GM23338 (cell line): ENCODE results near the gene CTDP1. TPM values are rescaled to one million over a fixed set of nuclear protein-coding genes. Genes with fewer than 3 reads are reported as not detected.

Experiments used
- ATAC-seq: fragments of 200-7000 bp; cut with Tn5 transposase; 3 replicates; pipeline ENCODE4 v1.9.1; 2020
- DNase-seq: peaks from one replicate; pipeline ENCODE4 v3.0.0-alpha.2; 2015; ENCODE audit warnings: low spot score
- H2AFZ ChIP-seq: fragments of 200-600 bp; sonication (generic); 2 replicates; pipeline ENCODE4 v1.8.0; 2016; ENCODE audit warnings: antibody characterized with exemption, mild to moderate bottlenecking, moderate library complexity
- H3F3A ChIP-seq: fragments of 200-600 bp; sonication (generic); replicated peaks from 2 replicates; pipeline ENCODE4 v1.8.0; 2017; ENCODE audit warnings: antibody characterized with exemption, mixed run types, low read depth
- H3K27ac ChIP-seq: fragments of 200-600 bp; sonication (generic); 2 replicates; pipeline ENCODE4 v1.6.1; 2016; ENCODE audit warnings: low read depth
- H3K27me3 ChIP-seq: fragments of 200-600 bp; sonication (generic); 2 replicates; pipeline ENCODE4 v1.8.0; 2016; ENCODE audit warnings: mild to moderate bottlenecking, mixed run types, moderate library complexity; ENCODE audit not compliant: insufficient read depth
- H3K36me3 ChIP-seq: fragments of 200-600 bp; sonication (generic); 2 replicates; pipeline ENCODE4 v1.8.0; 2016; ENCODE audit warnings: mild to moderate bottlenecking; ENCODE audit not compliant: insufficient read depth
- H3K4me1 ChIP-seq: fragments of 200-600 bp; sonication (generic); 2 replicates; pipeline ENCODE4 v1.8.0; 2016; ENCODE audit warnings: mild to moderate bottlenecking, moderate library complexity; ENCODE audit not compliant: insufficient read depth
- H3K4me2 ChIP-seq: fragments of 200-600 bp; sonication (generic); 2 replicates; pipeline ENCODE4 v1.7.1; 2017; ENCODE audit warnings: mixed run types
- H3K4me3 ChIP-seq: fragments of 200-600 bp; sonication (generic); 2 replicates; pipeline ENCODE4 v1.6.1; 2016; ENCODE audit warnings: mixed run types
- H3K79me2 ChIP-seq: fragments of 200-600 bp; sonication (generic); replicated peaks from 2 replicates; pipeline ENCODE4 v1.8.0; 2017; ENCODE audit warnings: mild to moderate bottlenecking; ENCODE audit not compliant: insufficient read depth
- H3K9me2 ChIP-seq: fragments of 200-600 bp; sonication (generic); 2 replicates; pipeline ENCODE4 v1.8.0; 2017; ENCODE audit not compliant: insufficient read depth
- H4K20me1 ChIP-seq: fragments of 200-600 bp; sonication (generic); replicated peaks from 2 replicates; pipeline ENCODE4 v1.8.0; 2017; ENCODE audit warnings: mild to moderate bottlenecking; ENCODE audit not compliant: insufficient read depth
- H3K27ac Mint-ChIP-seq: 2 replicates; pipeline ENCODE4 v1.8.0; 2020; ENCODE audit warnings: inconsistent platforms, mild to moderate bottlenecking, moderate library complexity, mixed read lengths
- H3K27me3 Mint-ChIP-seq: 3 replicates; pipeline ENCODE4 v1.8.0; 2022; ENCODE audit warnings: low read depth, mild to moderate bottlenecking, moderate library complexity, mixed read lengths, inconsistent platforms; ENCODE audit not compliant: insufficient read depth, poor library complexity
- H3K36me3 Mint-ChIP-seq: 3 replicates; pipeline ENCODE4 v1.8.0; 2021; ENCODE audit warnings: low read depth, mild to moderate bottlenecking, inconsistent platforms, moderate library complexity, mixed read lengths
- H3K4me1 Mint-ChIP-seq: 3 replicates; pipeline ENCODE4 v1.8.0; 2020; ENCODE audit warnings: mild to moderate bottlenecking, inconsistent platforms, mixed read lengths
- H3K4me3 Mint-ChIP-seq: 3 replicates; pipeline ENCODE4 v1.8.0; 2021; ENCODE audit warnings: moderate library complexity, mild to moderate bottlenecking, inconsistent platforms, mixed read lengths
- H3K9me3 Mint-ChIP-seq: 3 replicates; pipeline ENCODE4 v1.8.0; 2020; ENCODE audit warnings: moderate library complexity, mild to moderate bottlenecking, inconsistent platforms, mixed read lengths
- CTCF ChIP-seq, 2 experiments: fragments of 200-600 bp in 1 of 2; sonication (generic) in 1 of 2; conservative IDR thresholded peaks; 2 replicates each; pipeline versions ENCODE4 v1.5.1 to v1.6.1; 2016 to 2017; ENCODE audit warnings: antibody characterized with exemption in 2 of 2, low read depth in 2 of 2, mild to moderate bottlenecking in 2 of 2, moderate library complexity in 1 of 2
- EZH2phosphoT487 ChIP-seq: fragments of 200-600 bp; sonication (generic); IDR thresholded peaks from one replicate; pipeline ENCODE4 v1.8.1; 2018; ENCODE audit warnings: antibody characterized with exemption; ENCODE audit not compliant: unreplicated experiment
- JUNB ChIP-seq: IDR thresholded peaks from one replicate; pipeline ENCODE4 v1.6.1; 2016; ENCODE audit warnings: antibody characterized with exemption; ENCODE audit not compliant: unreplicated experiment
- NANOG ChIP-seq: IDR thresholded peaks from 2 replicates; pipeline ENCODE4 v1.6.1; 2016; ENCODE audit warnings: antibody characterized with exemption, borderline replicate concordance
- POLR2AphosphoS5 ChIP-seq: IDR thresholded peaks from 2 replicates; pipeline ENCODE4 v1.6.1; 2016; ENCODE audit warnings: antibody characterized with exemption, low read depth
- REST ChIP-seq: IDR thresholded peaks from one replicate; pipeline ENCODE4 v1.6.1; 2018; ENCODE audit warnings: antibody characterized with exemption; ENCODE audit not compliant: unreplicated experiment
- STAT1 ChIP-seq: IDR thresholded peaks from one replicate; pipeline ENCODE4 v1.6.1; 2016; ENCODE audit warnings: antibody characterized with exemption; ENCODE audit not compliant: unreplicated experiment
- ZNF114 ChIP-seq: fragments of 250-450 bp; sonication (Bioruptor Pico); IDR thresholded peaks from 2 replicates; pipeline ENCODE4 v1.5.0; 2020; ENCODE audit warnings: mild to moderate bottlenecking, moderate library complexity
- ZNF331 ChIP-seq: fragments of 250-450 bp; sonication (Bioruptor Pico); IDR thresholded peaks from 2 replicates; pipeline ENCODE4 v1.5.0; 2020; ENCODE audit warnings: low read depth, mild to moderate bottlenecking, moderate library complexity
- polyA plus RNA-seq: library from polyadenylated mRNA; unstranded; fragments of >200 nt; fragmentation: Nextera tagmentation; extraction: Ambion mirVana; gene quantifications from 2 replicates; pipeline ENCODE4 v1.2.1, GENCODE V29; 2016
- total RNA-seq: library from RNA; depleted of rRNA; stranded (reverse); fragments of >200 nt; shearing (Covaris generic); gene quantifications from 2 replicates; pipeline ENCODE4 v1.2.3, GENCODE V29; 2014
- TF ChIP-seq, protein P1 (sequence below): IDR thresholded peaks from 2 replicates; pipeline ENCODE4 v1.6.1; 2016; ENCODE audit warnings: antibody characterized with exemption

The CTDP1 gene
- total and polyA plus RNA-seq, 2 experiments from 2014 or later: 9.4 to 51.6 TPM

GRCh38 chr18:79800371-79801180 lies 121.0 kb downstream of the CTDP1 start:
- H3F3A ChIP-seq: no peaks in the 10 kb centered on the region
- 0 out of 2 replicates have a peak, but pooled peaks cover 3% of the 10 kb centered on the region for H4K20me1 ChIP-seq
- H3K4me2 ChIP-seq: no peak overlapping the region
- peaks cover 45% of the 10 kb centered on the region for H3K27me3 ChIP-seq
- no peak for DNase-seq
- no peak for TF ChIP-seq STAT1
- H3K9me2 ChIP-seq: no peaks in the 10 kb centered on the region
- Mint-ChIP-seq H3K36me3 (no peaks in the 10 kb centered on the region; the same call in 2 of the 3 replicates), H3K9me3 (no peaks in the 10 kb centered on the region), H3K4me1 (peaks cover 10% of the 10 kb centered on the region), H3K27me3 (peaks cover 36% of the 10 kb centered on the region), H3K27ac (no peak overlapping the region), H3K4me3 (no peak overlapping the region)
- peaks cover 10% of the 10 kb centered on the region; the same call in 1 of the 2 replicates for H3K4me1 ChIP-seq
- H3K36me3 ChIP-seq: no peaks in the 10 kb centered on the region
- H2AFZ ChIP-seq: no peak overlapping the region
- no peak overlapping the region for H3K4me3 ChIP-seq
- no peak for ATAC-seq
- H3K27ac ChIP-seq: no peak overlapping the region
- no peaks in the 10 kb centered on the region for H3K79me2 ChIP-seq

GRCh38 chr18:79801217-79801616 lies 121.6 kb downstream of the CTDP1 start:
- Mint-ChIP-seq H3K9me3 (no peaks in the 10 kb centered on the region), H3K4me1 (peaks cover 10% of the 10 kb centered on the region), H3K27ac (no peak overlapping the region), H3K27me3 (peaks cover 33% of the 10 kb centered on the region), H3K4me3 (no peak overlapping the region), H3K36me3 (no peaks in the 10 kb centered on the region; the same call in 2 of the 3 replicates)
- DNase-seq (no peak), ATAC-seq (no peak)
- H3K9me2 ChIP-seq: no peaks in the 10 kb centered on the region
- H3K4me1 ChIP-seq: peaks cover 10% of the 10 kb centered on the region; the same call in 1 of the 2 replicates
- no peak overlapping the region for H3K4me3 ChIP-seq
- no peak for TF ChIP-seq ZNF114 (CRISPR knock-in tag)
- no peak for TF ChIP-seq NANOG
- no peaks in the 10 kb centered on the region for H3F3A ChIP-seq
- H3K79me2 ChIP-seq: no peaks in the 10 kb centered on the region
- no peak overlapping the region for H3K27ac ChIP-seq
- no peaks in the 10 kb centered on the region for H3K36me3 ChIP-seq
- H4K20me1 ChIP-seq: 0 out of 2 replicates have a peak, but pooled peaks cover 3% of the 10 kb centered on the region
- no peak overlapping the region for H2AFZ ChIP-seq
- no peak overlapping the region for H3K4me2 ChIP-seq
- peaks cover 39% of the 10 kb centered on the region for H3K27me3 ChIP-seq

GRCh38 chr18:79801641-79802040 lies 122.0 kb downstream of the CTDP1 start:
- no peak overlapping the region for H3K27ac ChIP-seq
- no peak for TF ChIP-seq REST
- no peak for TF ChIP-seq JUNB
- TF ChIP-seq EZH2phosphoT487: no peak
- TF ChIP-seq ZNF114 (CRISPR knock-in tag): no peak
- TF ChIP-seq CTCF (conservative IDR thresholded peaks at IDR 0.05; ENCODE audit: low read depth in 2 of 2): no peak
- TF ChIP-seq STAT1: no peak
- no peak for TF ChIP-seq ZNF331 (CRISPR knock-in tag)
- no peak for TF ChIP-seq POLR2AphosphoS5
- TF ChIP-seq, protein P1, sequence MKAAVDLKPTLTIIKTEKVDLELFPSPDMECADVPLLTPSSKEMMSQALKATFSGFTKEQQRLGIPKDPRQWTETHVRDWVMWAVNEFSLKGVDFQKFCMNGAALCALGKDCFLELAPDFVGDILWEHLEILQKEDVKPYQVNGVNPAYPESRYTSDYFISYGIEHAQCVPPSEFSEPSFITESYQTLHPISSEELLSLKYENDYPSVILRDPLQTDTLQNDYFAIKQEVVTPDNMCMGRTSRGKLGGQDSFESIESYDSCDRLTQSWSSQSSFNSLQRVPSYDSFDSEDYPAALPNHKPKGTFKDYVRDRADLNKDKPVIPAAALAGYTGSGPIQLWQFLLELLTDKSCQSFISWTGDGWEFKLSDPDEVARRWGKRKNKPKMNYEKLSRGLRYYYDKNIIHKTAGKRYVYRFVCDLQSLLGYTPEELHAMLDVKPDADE: no peak

More at GRCh38 chr18:79801641-79802040, 122.0 kb downstream of the CTDP1 start:
- no peaks in the 10 kb centered on the region for H3K36me3 ChIP-seq
- no peaks in the 10 kb centered on the region; the same call in 2 of the 3 replicates for H3K36me3 Mint-ChIP-seq
- H3K9me3 Mint-ChIP-seq: no peaks in the 10 kb centered on the region
- no peak overlapping the region for H2AFZ ChIP-seq
- H3K4me1 ChIP-seq: peaks cover 10% of the 10 kb centered on the region; the same call in 1 of the 2 replicates
- no peaks in the 10 kb centered on the region for H3K9me2 ChIP-seq
- H3K4me1 Mint-ChIP-seq: peaks cover 10% of the 10 kb centered on the region
- peaks cover 29% of the 10 kb centered on the region for H3K27me3 Mint-ChIP-seq
- H4K20me1 ChIP-seq: 0 out of 2 replicates have a peak, but pooled peaks cover 3% of the 10 kb centered on the region
- H3K79me2 ChIP-seq: no peaks in the 10 kb centered on the region
- ATAC-seq (no peak), DNase-seq (no peak)
- peaks cover 34% of the 10 kb centered on the region for H3K27me3 ChIP-seq
- no peaks in the 10 kb centered on the region for H3F3A ChIP-seq
- no peak overlapping the region for H3K4me3 Mint-ChIP-seq
- no peak overlapping the region for H3K4me3 ChIP-seq
- no peak overlapping the region for H3K4me2 ChIP-seq
- H3K27ac Mint-ChIP-seq: no peak overlapping the region
